IMR-90 (cell line): ENCODE measurements around the gene KDM3A.

Experiments
- BHLHE40 ChIP-seq: fragments of 150-350 bp; IDR thresholded peaks from 2 replicates; pipeline ENCODE4 v1.6.1; 2016; ENCODE audit warnings: mild to moderate bottlenecking, low read depth, low read length
- CEBPB ChIP-seq: IDR thresholded peaks from 2 replicates; pipeline ENCODE4 v1.6.1; 2012; ENCODE audit warnings: low read depth, low read length, improper control_type of control experiment
- CTCF ChIP-seq: conservative IDR thresholded peaks from 2 replicates; pipeline ENCODE4 v1.5.1; 2012; ENCODE audit warnings: mild to moderate bottlenecking, low read depth, low read length, improper control_type of control experiment
- ELK1 ChIP-seq: fragments of 150-350 bp; IDR thresholded peaks from 2 replicates; pipeline ENCODE4 v1.6.1; 2016; ENCODE audit warnings: low read depth, mild to moderate bottlenecking, low read length, moderate library complexity, borderline replicate concordance
- FOS ChIP-seq: fragments of 150-350 bp; IDR thresholded peaks from 2 replicates; pipeline ENCODE4 v1.6.1; 2016; ENCODE audit warnings: low read depth, low read length
- MXI1 ChIP-seq: IDR thresholded peaks from 2 replicates; pipeline ENCODE4 v1.6.1; 2012; ENCODE audit warnings: low read depth, mild to moderate bottlenecking, low read length, moderate library complexity, borderline replicate concordance
- POLR2A ChIP-seq: IDR thresholded peaks from 2 replicates; pipeline ENCODE4 v1.6.1; 2012; ENCODE audit warnings: mild to moderate bottlenecking, low read depth, low read length
- RCOR1 ChIP-seq: IDR thresholded peaks from 2 replicates; pipeline ENCODE4 v1.6.1; 2012; ENCODE audit warnings: mild to moderate bottlenecking, low read length, improper control_type of control experiment; ENCODE audit not compliant: insufficient replicate concordance
- SMC3 ChIP-seq: fragments of 150-350 bp; IDR thresholded peaks from 2 replicates; pipeline ENCODE4 v1.6.1; 2016; ENCODE audit warnings: low read depth, mild to moderate bottlenecking, antibody characterized with exemption, low read length, moderate library complexity
- USF2 ChIP-seq: fragments of 150-350 bp; IDR thresholded peaks from 2 replicates; pipeline ENCODE4 v1.6.1; 2017; ENCODE audit warnings: mild to moderate bottlenecking, antibody characterized with exemption, low read length, low read depth

- TF ChIP-seq CTCF (no peak), FOS (no peak), POLR2A (no peak), CEBPB (no peak), SMC3 (no peak), RCOR1 (no peak), ELK1 (no peak), MXI1 (no peak), USF2 (no peak), BHLHE40 (no peak)
Observed at GRCh38 chr2:86430368-86430767, 10.8 kb upstream of the KDM3A start.
